AG04449 (cell line): ENCODE data around the gene VGLL4.

Experiments used
- CTCF ChIA-PET: fragments of 350-600 bp; formaldehyde crosslinking; extraction: SDS; loops from one replicate; lab custom pipeline; 2021; ENCODE audit warnings: antibody characterized with exemption; lab: Yijun Ruan, JAX
- POLR2A ChIA-PET: fragments of 400-600, 350-600 bp; formaldehyde crosslinking; extraction: SDS; loops from one replicate; lab custom pipeline; 2020; ENCODE audit warnings: antibody characterized with exemption, inconsistent platforms; lab: Yijun Ruan, JAX
- DNase-seq: peaks from one replicate; pipeline ENCODE4 v3.0.0-alpha.2; 2010; ENCODE audit warnings: low read depth, low spot score
- H3K4me3 ChIP-seq: 2 replicates; pipeline ENCODE4 v1.5.1; 2011; ENCODE audit warnings: low read depth, mild to moderate bottlenecking, control low read depth, low read length
- CTCF ChIP-seq: IDR thresholded peaks from one replicate; pipeline ENCODE4 v1.5.1; 2011; ENCODE audit warnings: mild to moderate bottlenecking, moderate library complexity, low read length, control low read depth, inconsistent platforms; ENCODE audit not compliant: insufficient read depth; ENCODE audit errors: missing control alignments

The VGLL4 gene

GRCh38 chr3:11680509-11680908 is 36.8 kb upstream of the VGLL4 start:
- no peak overlapping the region for H3K4me3 ChIP-seq
- ChIA-PET CTCF (no interaction called here), POLR2A (no interaction called here)
- no peak for DNase-seq
- no peak for TF ChIP-seq CTCF

- no peak overlapping the region for H3K4me3 ChIP-seq
- POLR2A ChIA-PET = no interaction called here
- no peak for TF ChIP-seq CTCF
- CTCF ChIA-PET = interaction anchor here (1.4 kb wide), 1 partner anchor 14 kb away, joined by 3 read pairs; no protein-coding TSS in a partner anchor
- no peak for DNase-seq
Measured at GRCh38 chr3:11679964-11680363, 36.2 kb upstream of the VGLL4 start.

- H3K4me3 ChIP-seq = no peak overlapping the region
- ChIA-PET POLR2A (no interaction called here), CTCF (interaction anchor here (1.2 to 1.5 kb wide), 3 partner anchors 21 to 293 kb away, joined by 4 to 6 read pairs (median 5); no protein-coding TSS in a partner anchor)
- no peak for TF ChIP-seq CTCF
- no peak for DNase-seq
Measured at GRCh38 chr3:11672363-11672762, 28.6 kb upstream of the VGLL4 start.

- no peak for TF ChIP-seq CTCF
- ChIA-PET POLR2A (no interaction called here), CTCF (interaction anchor here (1.2 to 1.5 kb wide), 2 partner anchors 132 to 292 kb away, joined by 5 to 6 read pairs; no protein-coding TSS in a partner anchor)
- no peak overlapping the region for H3K4me3 ChIP-seq
- peak; percentile 29 for DNase-seq
Measured at GRCh38 chr3:11671648-11672100, 28.0 kb upstream of the VGLL4 start.

GRCh38 chr3:11668243-11669235 is 24.8 kb upstream of the VGLL4 start:
- ChIA-PET CTCF (no interaction called here), POLR2A (no interaction called here)
- no peak for TF ChIP-seq CTCF
- DNase-seq = no peak
- no peak overlapping the region for H3K4me3 ChIP-seq

GRCh38 chr3:11665331-11665730 is 21.6 kb upstream of the VGLL4 start:
- CTCF ChIA-PET = no interaction called here
- no peak for DNase-seq
- POLR2A ChIA-PET = no interaction called here
- no peak overlapping the region for H3K4me3 ChIP-seq
- no peak for TF ChIP-seq CTCF
